SH-SY5Y (cell line): ENCODE measurements around the gene NCKAP5.

Experiments used
- GATA2 ChIP-seq: IDR thresholded peaks from 2 replicates; pipeline ENCODE4 v1.6.1; 2011; ENCODE audit warnings: mild to moderate bottlenecking, low read depth, low read length
- GATA3 ChIP-seq: IDR thresholded peaks from 2 replicates; pipeline ENCODE4 v1.6.1; 2011; ENCODE audit warnings: low read depth, mild to moderate bottlenecking, low read length, moderate library complexity

NCKAP5 gene

GRCh38 chr2:132904142-132904842 lies 664.0 kb downstream of the NCKAP5 start:
- TF ChIP-seq GATA2: no peak
- no peak for TF ChIP-seq GATA3

DNA sequence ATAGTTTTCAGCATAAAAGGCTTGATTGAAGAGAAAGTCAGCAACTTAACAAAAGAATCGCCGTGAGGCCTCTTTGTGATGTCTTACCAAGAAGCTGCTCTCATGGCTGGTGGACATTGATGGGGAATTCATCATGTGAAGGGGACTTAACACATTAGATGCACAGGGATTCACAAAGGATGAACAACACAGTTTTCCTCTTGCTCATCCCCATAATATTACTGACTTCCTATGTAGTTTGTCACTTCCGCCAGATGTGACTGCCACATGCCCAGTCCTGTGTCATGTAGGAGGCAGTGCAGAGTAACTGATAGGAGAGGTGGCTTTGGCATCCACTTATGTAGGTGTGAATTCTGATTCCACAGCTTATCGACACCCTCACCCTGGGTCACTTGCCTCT lies 665.6 kb downstream of the NCKAP5 start:
- no peak for TF ChIP-seq GATA2
- TF ChIP-seq GATA3: no peak

DNA sequence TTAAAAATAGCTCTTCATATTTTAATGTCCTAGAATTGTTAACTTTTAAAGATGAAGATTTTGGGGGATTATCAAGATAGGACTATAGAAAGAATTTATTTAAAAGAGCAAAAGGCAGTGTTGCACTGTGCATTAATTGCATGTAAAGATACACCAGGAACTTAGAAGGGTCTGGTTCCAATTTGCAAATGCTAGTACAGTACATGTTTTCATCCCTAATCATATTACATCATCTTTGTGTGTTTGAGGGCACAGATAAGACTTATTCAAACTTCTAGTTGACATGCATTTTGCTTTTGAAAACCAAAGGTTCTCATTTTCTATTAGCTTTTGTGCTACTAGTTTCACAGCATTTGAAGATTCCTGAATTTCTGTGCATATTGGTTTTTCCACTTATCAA lies 666.6 kb downstream of the NCKAP5 start:
- TF ChIP-seq GATA3 (peak; percentile 77), GATA2 (peak; percentile 33; the same call in 1 of the 2 replicates)

DNA sequence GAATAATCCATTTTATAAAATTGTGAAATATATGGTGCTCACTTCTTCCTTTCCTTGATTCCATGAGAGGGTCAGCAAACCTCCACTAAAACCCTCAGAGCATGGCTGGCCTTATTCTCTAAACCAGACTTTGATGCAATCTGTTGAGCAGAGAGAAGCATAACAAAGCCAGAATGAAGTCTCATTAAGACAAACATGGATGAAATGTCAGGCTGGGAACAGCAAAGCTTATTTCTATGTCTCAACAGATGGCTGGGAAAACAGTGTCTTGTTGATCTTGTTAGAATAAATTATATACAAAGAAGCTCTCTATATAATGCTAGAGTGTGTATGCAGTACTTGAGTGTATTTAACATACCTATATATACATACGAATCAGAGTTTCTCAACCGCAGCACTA lies 671.2 kb downstream of the NCKAP5 start:
- no peak for TF ChIP-seq GATA3
- TF ChIP-seq GATA2: no peak

DNA sequence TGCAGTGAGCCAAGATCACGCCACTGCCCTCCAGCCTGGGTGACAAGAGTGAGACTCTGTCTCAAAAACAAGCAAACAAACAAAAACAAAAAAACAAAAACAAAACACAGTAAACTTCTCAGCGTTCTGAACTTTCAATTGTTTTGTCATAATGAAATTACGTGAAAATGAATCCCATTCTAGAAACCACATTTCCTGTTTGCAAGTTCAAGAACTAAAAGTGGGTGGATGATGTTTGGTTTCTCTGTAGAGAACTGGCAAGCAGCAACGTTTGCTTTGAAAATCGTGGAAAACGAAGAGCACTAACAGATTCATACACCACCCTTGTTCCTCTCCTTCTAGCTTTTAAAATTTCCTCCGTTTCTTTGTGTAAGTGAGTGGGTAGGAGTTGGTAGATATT lies 672.2 kb downstream of the NCKAP5 start:
- TF ChIP-seq GATA3: no peak
- no peak for TF ChIP-seq GATA2

DNA sequence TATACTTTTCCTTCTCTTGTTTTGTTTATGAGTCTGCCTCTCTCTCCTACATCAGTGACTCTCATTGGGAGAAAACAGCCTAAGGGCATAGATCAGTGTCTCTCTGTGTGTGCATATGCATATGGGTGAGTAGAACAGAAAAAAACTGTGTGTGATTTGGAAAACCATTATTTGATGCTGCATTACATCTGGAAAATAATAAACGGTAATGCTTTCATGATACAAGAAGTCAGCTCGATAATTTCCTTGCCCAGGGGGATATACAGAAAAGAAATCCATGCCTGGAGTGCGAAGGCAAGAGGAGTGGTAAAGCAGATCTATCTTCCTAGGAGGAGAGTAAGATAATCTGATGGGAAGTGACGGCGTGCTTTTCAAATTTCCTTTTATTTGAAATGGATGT lies 676.8 kb downstream of the NCKAP5 start:
- TF ChIP-seq GATA2 (peak; percentile 69), GATA3 (0 out of 2 replicates have a peak, but pooled peaks have one; percentile 36)

- TF ChIP-seq GATA3 (no peak), GATA2 (no peak)
Observed at GRCh38 chr2:132886574-132886973, 681.7 kb downstream of the NCKAP5 start.

DNA sequence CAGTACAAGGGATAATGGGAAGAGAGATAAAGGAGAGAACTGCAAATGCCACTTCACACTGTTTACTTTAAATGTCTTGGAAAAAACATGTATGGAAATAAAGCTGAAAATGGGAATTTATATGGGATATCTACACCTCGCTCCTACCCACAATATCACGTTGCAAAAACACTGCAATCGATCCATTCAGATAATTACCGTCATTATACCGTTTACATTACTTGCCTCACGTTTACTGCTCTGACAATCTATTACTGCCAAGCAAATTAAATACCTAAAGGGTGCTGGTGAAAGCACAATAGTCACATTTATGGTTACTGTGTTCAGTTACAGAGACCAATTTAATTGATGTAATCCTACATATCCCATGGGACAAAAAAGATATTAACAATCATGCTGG lies 683.6 kb downstream of the NCKAP5 start:
- TF ChIP-seq GATA3 (no peak), GATA2 (no peak)

DNA sequence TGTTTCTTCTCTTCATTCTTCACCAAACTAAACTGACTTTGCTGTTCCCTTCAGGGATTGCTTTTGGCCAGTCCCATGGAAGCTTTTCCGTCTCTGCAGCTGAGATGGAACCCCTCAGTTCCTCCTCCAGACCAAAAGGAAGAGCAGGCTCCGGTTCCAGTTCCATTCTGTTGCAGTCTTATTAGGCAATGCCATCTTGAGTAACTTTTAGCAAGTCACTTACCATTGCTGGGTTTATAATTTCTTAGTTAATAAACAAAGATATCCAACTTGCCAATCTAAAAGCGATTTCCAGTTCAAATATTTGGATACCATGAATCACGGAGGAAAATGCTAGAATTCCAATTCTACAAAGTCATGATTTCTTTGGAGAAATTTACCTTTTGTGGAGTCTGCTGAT lies 684.0 kb downstream of the NCKAP5 start:
- TF ChIP-seq GATA3 (no peak), GATA2 (no peak)

GRCh38 chr2:132883430-132883829 lies 684.8 kb downstream of the NCKAP5 start:
- TF ChIP-seq GATA3: no peak
- no peak for TF ChIP-seq GATA2

GRCh38 chr2:132881546-132881945 lies 686.7 kb downstream of the NCKAP5 start:
- TF ChIP-seq GATA2 (no peak), GATA3 (no peak)

- TF ChIP-seq GATA3: no peak
- TF ChIP-seq GATA2: no peak
Observed at GRCh38 chr2:132877923-132878322, 690.3 kb downstream of the NCKAP5 start.

DNA sequence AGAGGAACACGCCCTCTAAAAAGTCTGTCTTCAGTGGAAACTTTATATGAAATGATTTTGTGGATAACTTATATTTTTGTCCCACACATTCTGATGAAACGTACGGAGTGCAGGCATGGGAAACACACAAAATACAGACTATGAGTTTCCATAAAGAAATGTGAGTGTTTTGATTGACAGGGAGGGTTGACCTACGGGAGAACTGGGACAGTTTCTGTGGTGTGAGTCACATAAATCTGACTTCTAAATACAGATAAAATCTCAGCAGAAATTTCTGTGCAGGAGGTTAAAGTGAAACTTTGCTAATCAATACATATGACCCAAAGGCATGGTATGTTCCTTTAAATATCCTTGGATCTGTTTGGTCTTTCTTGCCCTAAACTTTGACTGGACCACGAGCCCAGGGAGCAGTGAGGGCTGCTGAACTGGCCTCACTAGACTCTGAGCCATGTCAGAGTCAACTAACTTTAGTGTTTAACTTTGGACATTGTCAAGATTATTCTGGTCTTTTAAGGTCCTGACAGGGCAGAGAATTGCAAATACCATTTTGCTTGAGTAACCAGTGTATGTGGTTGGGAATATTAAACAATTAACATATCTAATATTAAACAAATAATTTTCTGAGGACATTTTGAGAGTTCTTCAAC lies 691.4 kb downstream of the NCKAP5 start:
- no peak for TF ChIP-seq GATA2
- TF ChIP-seq GATA3: no peak

DNA sequence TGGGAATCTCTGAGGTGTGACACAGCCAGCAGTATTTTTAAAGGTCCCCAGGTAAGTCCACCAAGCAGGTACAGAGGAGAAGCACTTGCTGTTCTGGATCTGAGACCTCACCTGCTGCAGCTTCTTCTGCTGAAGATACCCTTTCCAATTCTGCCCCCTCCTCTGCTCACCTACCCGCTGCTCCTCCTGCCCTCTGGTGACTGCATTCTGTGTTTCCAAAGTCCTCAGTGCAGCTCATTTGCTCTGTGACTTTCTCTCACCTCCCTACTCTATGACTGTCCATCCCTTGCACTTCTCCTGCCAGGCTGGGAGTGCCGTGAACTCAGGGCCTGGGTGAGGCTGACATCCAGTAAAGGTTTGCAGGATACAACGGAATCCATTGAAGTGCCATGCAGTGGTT lies 693.1 kb downstream of the NCKAP5 start:
- TF ChIP-seq GATA2: no peak
- TF ChIP-seq GATA3: no peak

DNA sequence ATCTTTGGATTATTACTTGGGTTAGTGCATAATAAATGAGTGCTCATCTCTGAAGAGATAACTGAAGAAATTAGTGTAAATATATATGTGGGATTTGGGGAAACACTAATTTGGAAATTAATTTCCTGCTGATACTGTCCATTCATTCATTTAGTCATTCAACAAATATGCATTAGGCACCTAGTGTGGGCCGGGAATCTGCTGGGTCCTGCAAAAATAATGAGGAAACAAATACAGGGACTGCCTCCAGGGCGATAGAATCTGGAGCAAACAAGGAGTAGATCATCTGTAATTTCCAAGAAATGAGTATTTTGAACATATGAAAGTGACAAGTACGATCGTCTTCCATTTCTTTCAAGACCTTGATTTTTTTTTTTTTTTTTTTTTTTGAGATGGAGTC lies 694.5 kb downstream of the NCKAP5 start:
- TF ChIP-seq GATA3: no peak
- TF ChIP-seq GATA2: no peak
